K562 (cell line): ENCODE measurements around the gene PHLDB2. TPM values are rescaled to one million over a fixed set of nuclear protein-coding genes. Genes with fewer than 3 reads are reported as not detected.

Experiments
- ATAC-seq: fragments of 200-7000 bp; cut with Tn5 transposase; 3 replicates; pipeline ENCODE4 v1.9.1; 2020; ENCODE audit warnings: moderate library complexity
- BruUV-seq: library from RNA; stranded (reverse); fragments of 400-500 nt; replicated peaks from 2 replicates; lab custom pipeline; 2021; lab: Mats Ljungman, UMichigan
- CTCF ChIA-PET: fragments of 300-600 bp; formaldehyde crosslinking; extraction: SDS; loops from one replicate; lab custom pipeline; 2021; ENCODE audit warnings: low intra/inter-chr PET ratio; lab: Yijun Ruan, JAX
- POLR2A ChIA-PET: fragments of 300-600, 350-650 bp; sonication (Branson Sonifier 250); formaldehyde crosslinking; extraction: SDS; loops from one replicate; lab custom pipeline; 2021; ENCODE audit warnings: antibody characterized with exemption, inconsistent platforms; lab: Yijun Ruan, JAX
- DNase-seq, 4 experiments: peaks; one replicate each; pipeline versions ENCODE4 v3.0.0 to v3.0.0-alpha.2; 2011 to 2018; ENCODE audit warnings: low spot score in 3 of 4, mixed read lengths in 3 of 4; ENCODE audit errors: extremely low read depth in 1 of 4
- FAIRE-seq: peaks from 2 replicates; lab custom pipeline; 2011; peaks lifted over from hg19 to GRCh38; lab: Jason Lieb, UNC
- H2AFZ ChIP-seq: 2 replicates; pipeline ENCODE4 v1.6.0; 2011; ENCODE audit warnings: low read depth, low read length, control low read depth, inconsistent platforms
- H3K27ac ChIP-seq: fragments of 200-600 bp; 3 replicates; pipeline ENCODE4 v1.8.0; 2011; ENCODE audit warnings: low read depth, mild to moderate bottlenecking, control low read depth, inconsistent platforms, low read length, moderate library complexity, mixed read lengths; ENCODE audit errors: extremely low read depth
- H3K27me3 ChIP-seq, 2 experiments: fragments of 300-600 bp in 1 of 2; 2 replicates in 1 of 2; 3 replicates in 1 of 2; pipeline versions ENCODE4 v1.6.0 to v1.8.0; 2011; ENCODE audit warnings: inconsistent platforms in 2 of 2, low read length in 2 of 2, mild to moderate bottlenecking in 1 of 2, mixed read lengths in 1 of 2, moderate library complexity in 1 of 2; ENCODE audit not compliant: control insufficient read depth in 2 of 2, insufficient read depth in 2 of 2
- H3K36me3 ChIP-seq: fragments of 300-600 bp; 3 replicates; pipeline ENCODE4 v1.8.0; 2011; ENCODE audit warnings: mild to moderate bottlenecking, low read length, inconsistent platforms; ENCODE audit not compliant: control insufficient read depth, insufficient read depth
- H3K4me1 ChIP-seq, 2 experiments: fragments of 200-600 bp in 1 of 2; replicated peaks in 1 of 2; 2 replicates in 1 of 2; 3 replicates in 1 of 2; pipeline versions ENCODE4 v1.5.1 to v1.8.0; 2011; ENCODE audit warnings: inconsistent platforms in 2 of 2, low read length in 2 of 2, mild to moderate bottlenecking in 1 of 2, mixed read lengths in 1 of 2, moderate library complexity in 1 of 2; ENCODE audit not compliant: control insufficient read depth in 2 of 2, insufficient read depth in 2 of 2
- H3K4me2 ChIP-seq: 2 replicates; pipeline ENCODE4 v1.6.1; 2011; ENCODE audit warnings: low read length, control low read depth, inconsistent platforms, mixed read lengths; ENCODE audit not compliant: insufficient read depth
- H3K4me3 ChIP-seq: fragments of 200-600 bp; sonication (generic), shearing (Covaris generic); 2 replicates; pipeline ENCODE4 v1.5.1; 2016; ENCODE audit warnings: control low read depth, inconsistent platforms
- H3K79me2 ChIP-seq: fragments of 200-600 bp; 3 replicates; pipeline ENCODE4 v1.8.0; 2011; ENCODE audit warnings: low read length, inconsistent platforms; ENCODE audit not compliant: control insufficient read depth, insufficient read depth
- H3K9ac ChIP-seq, 2 experiments: 2 replicates each; pipeline versions ENCODE4 v1.6.0 to v1.6.1; 2011; ENCODE audit warnings: low read depth in 2 of 2, low read length in 2 of 2, control low read depth in 1 of 2, inconsistent platforms in 1 of 2, mild to moderate bottlenecking in 1 of 2, mixed read lengths in 1 of 2; ENCODE audit not compliant: insufficient read depth in 1 of 2
- H3K9me1 ChIP-seq: one replicate; pipeline ENCODE4 v1.6.0; 2011; ENCODE audit warnings: inconsistent platforms, mild to moderate bottlenecking, low read length, moderate library complexity; ENCODE audit not compliant: control insufficient read depth, insufficient read depth
- H3K9me3 ChIP-seq: replicated peaks from 2 replicates; pipeline ENCODE4 v1.5.1; 2011; ENCODE audit warnings: low read depth, low read length, inconsistent platforms; ENCODE audit not compliant: control insufficient read depth, insufficient read depth
- H4K20me1 ChIP-seq: replicated peaks from 2 replicates; pipeline ENCODE4 v1.6.1; 2011; ENCODE audit warnings: low read length, inconsistent platforms, mixed read lengths; ENCODE audit not compliant: control insufficient read depth, insufficient read depth
- ARID2 ChIP-seq: fragments of 450-650 bp; IDR thresholded peaks from 2 replicates; pipeline ENCODE4 v1.6.1; 2017; ENCODE audit warnings: antibody characterized with exemption, mild to moderate bottlenecking
- CTCF ChIP-seq, 3 experiments: IDR thresholded peaks in 2 of 3; conservative IDR thresholded peaks in 1 of 3; 2 replicates each; pipeline ENCODE4 v1.5.1; 2011 to 2012; ENCODE audit warnings: low read length in 3 of 3, mild to moderate bottlenecking in 3 of 3, control low read depth in 2 of 3, improper control_type of control experiment in 1 of 3, inconsistent platforms in 1 of 3, low read depth in 1 of 3, mixed read lengths in 1 of 3, moderate library complexity in 1 of 3; ENCODE audit not compliant: insufficient read depth in 2 of 3
- HNRNPLL ChIP-seq: fragments of 200-400 bp; formaldehyde crosslinking; IDR thresholded peaks from 2 replicates; pipeline ENCODE4 v1.6.1; 2017; ENCODE audit warnings: low read length, low read depth, mild to moderate bottlenecking; ENCODE audit not compliant: poor library complexity, severe bottlenecking
- ZNF512 ChIP-seq: IDR thresholded peaks from 2 replicates; pipeline ENCODE4 v1.6.1; 2016; ENCODE audit warnings: missing genetic modification characterization, missing compliant biosample characterization
- WGBS: fragments of 100-300 bp; shearing (Covaris generic); methylation state at CpG from one replicate; pipeline ENCODE4 v1.1.6; 2016; ENCODE audit warnings: low coverage, mixed read lengths; ENCODE audit not compliant: insufficient coverage; ENCODE audit errors: missing lambda C conversion rate; 5-methylcytosine and 5-hydroxymethylcytosine counted together
- in situ Hi-C: fragments of 300-500 bp; cut with MboI; formaldehyde crosslinking; loops from 4 replicates; pipeline ENCODE4 v1.15.0; 2018; ENCODE audit warnings: inconsistent platforms, mixed read lengths
- intact Hi-C: fragments of 100-400 bp; cut with micrococcal nuclease; formaldehyde crosslinking; loops from 2 replicates; pipeline ENCODE4 v1.14.2; 2022
- polyA plus RNA-seq, 8 experiments: library from polyadenylated mRNA; depleted of rRNA in 4 of 8; stranded (reverse) in 5 of 8; unstranded in 3 of 8; fragments of >200 nt; fragmentation: Nextera tagmentation in 2 of 8; fragmentation: Illumina TruSeq in 1 of 8; extraction: Ambion mirVana in 2 of 8; extraction: Trizol in 1 of 8; gene quantifications; 2 replicates each; pipeline versions ENCODE4 v1.2.1 to v1.2.3, GENCODE V29; 2011 to 2014; ENCODE audit warnings: inconsistent platforms in 1 of 8, missing spikeins in 1 of 8
- total RNA-seq, 7 experiments: library from RNA; depleted of rRNA in 6 of 7; stranded (reverse); fragments of >200 nt in 6 of 7; fragmentation: Illumina TruSeq in 2 of 7; extraction: Trizol in 2 of 7; gene quantifications; 2 replicates each; pipeline versions ENCODE4 v1.2.1 to v1.2.3, GENCODE V29; 2011 to 2021; ENCODE audit warnings: low replicate concordance in 1 of 7

The PHLDB2 gene
- total and polyA plus RNA-seq, 9 of the 15 experiments (the other 6 are each of a cell fraction or from before 2014, with no cell fraction given): 0.04 TPM; not detected in 8

- no peak overlapping the region for H3K4me3 ChIP-seq
- no peaks in the 10 kb centered on the region for H3K9me1 ChIP-seq
- intact Hi-C loops: no loop called here
- no peaks in the 10 kb centered on the region for H3K79me2 ChIP-seq
- no peak overlapping the region for H2AFZ ChIP-seq
- ATAC-seq (no peak), FAIRE-seq (no peak), DNase-seq (no peak)
- CTCF ChIA-PET: no interaction called here
- TF ChIP-seq HNRNPLL (no peak), CTCF (IDR thresholded peaks at IDR 0.05 in 2 of 3, conservative IDR thresholded peaks at IDR 0.05 in 1 of 3; ENCODE audit: insufficient read depth in 2 of 3, low read depth in 1 of 3, low read length in 3 of 3) (no peak), ZNF512 (no peak), ARID2 (no peak)
- no peaks in the 10 kb centered on the region for H3K9me3 ChIP-seq
- POLR2A ChIA-PET: interaction anchor here (1.0 kb wide), 1 partner anchor 10 kb away, joined by 4 read pairs; no protein-coding TSS in a partner anchor
- H3K9ac ChIP-seq: no peak overlapping the region
- H3K27ac ChIP-seq: no peak overlapping the region
- BruUV-seq: no TSS peak
- in situ Hi-C loops: no loop called here
- no peaks in the 10 kb centered on the region for H4K20me1 ChIP-seq
- H3K27me3 ChIP-seq: peaks cover 0 to 14% of the 10 kb centered on the region in 2 experiments; a peak in 3 of 5 replicates
- WGBS: 0% methylated on average over 14 of the region's 19 CpGs
- no peaks in the 10 kb centered on the region for H3K36me3 ChIP-seq
- no peak overlapping the region for H3K4me2 ChIP-seq
- no peaks in the 10 kb centered on the region; a peak in 1 of 5 replicates for H3K4me1 ChIP-seq
These were observed 140.6 kb downstream of the PHLDB2 start for GRCh38 chr3:111999484-112000324.
